Glomerular visceral epithelial cell (primary cell): ENCODE results near the gene CNN1.
"Not testable (repeated sequence)": the region's sequence is repeated elsewhere in the genome, so short reads cannot be mapped to it uniquely, and the experiment has no call there.

Experiments
- DNase-seq: peaks from one replicate; pipeline ENCODE4 v3.0.0-alpha.2; 2016; ENCODE audit errors: extremely low spot score

CNN1 gene

GRCh38 chr19:11565649-11565980 is 27.0 kb downstream of the CNN1 start:
- DNase-seq: not testable (repeated sequence)

- no peak for DNase-seq
Measured at GRCh38 chr19:11566164-11566563, 27.5 kb downstream of the CNN1 start.

GRCh38 chr19:11570039-11570462 is 31.4 kb downstream of the CNN1 start:
- no peak for DNase-seq

- not testable (repeated sequence) for DNase-seq
Measured at GRCh38 chr19:11573354-11573753, 34.7 kb downstream of the CNN1 start.

GRCh38 chr19:11573763-11574162 is 35.1 kb downstream of the CNN1 start:
- DNase-seq: not testable (repeated sequence)

- no peak for DNase-seq
Measured at GRCh38 chr19:11574689-11575088, 36.0 kb downstream of the CNN1 start.

- DNase-seq: no peak
Measured at GRCh38 chr19:11576227-11576626, 37.6 kb downstream of the CNN1 start.

GRCh38 chr19:11577451-11578257 is 39.0 kb downstream of the CNN1 start, which contains the start of gene ACP5:
ACP5 (minus strand) TSS chr19:11577645; CDS start chr19:11577317, 328 bp downstream.
- DNase-seq: no peak

GRCh38 chr19:11578258-11579142 is 39.8 kb downstream of the CNN1 start:
- no peak for DNase-seq

GRCh38 chr19:11580116-11580515 is 41.5 kb downstream of the CNN1 start:
- DNase-seq: no peak

- DNase-seq: no peak
Measured at GRCh38 chr19:11581740-11582139, 43.1 kb downstream of the CNN1 start.

GRCh38 chr19:11586331-11586730 is 47.7 kb downstream of the CNN1 start:
- no peak for DNase-seq

- DNase-seq: peak; percentile 67
Measured at GRCh38 chr19:11587302-11587974, 48.8 kb downstream of the CNN1 start.

- DNase-seq: no peak
Measured at GRCh38 chr19:11587975-11588631, 49.5 kb downstream of the CNN1 start.

- no peak for DNase-seq
Measured at GRCh38 chr19:11594084-11594483, 55.4 kb downstream of the CNN1 start.

- no peak for DNase-seq
Measured at GRCh38 chr19:11596156-11596555, 57.5 kb downstream of the CNN1 start.

- peak; percentile 97 for DNase-seq
Measured at GRCh38 chr19:11597202-11598102, 58.8 kb downstream of the CNN1 start, which contains the start of gene ZNF627. ZNF627 (plus strand) TSS chr19:11597483; CDS start chr19:11597628, 145 bp downstream.

- no peak for DNase-seq
Measured at GRCh38 chr19:11598103-11598483, 59.4 kb downstream of the CNN1 start.

- no peak for DNase-seq
Measured at GRCh38 chr19:11598746-11599145, 60.1 kb downstream of the CNN1 start.

- not testable (repeated sequence) for DNase-seq
Measured at GRCh38 chr19:11599704-11600103, 61.1 kb downstream of the CNN1 start.
